Stimulated activated CD4-positive, alpha-beta T cell treated with anti-CD3 and anti-CD28 coated beads, TNF-alpha, amount 100 ng/mL, for 4 hours (primary cell): ENCODE data around the gene IKZF2.
"Not testable (repeated sequence)": the region's sequence is repeated elsewhere in the genome, so short reads cannot be mapped to it uniquely, and the experiment has no call there.

Source experiments
- DNase-seq, 3 experiments: peaks; one replicate each; pipeline ENCODE4 v3.0.0-alpha.2; 2020; ENCODE audit warnings: low read depth in 3 of 3

The IKZF2 gene

DNA sequence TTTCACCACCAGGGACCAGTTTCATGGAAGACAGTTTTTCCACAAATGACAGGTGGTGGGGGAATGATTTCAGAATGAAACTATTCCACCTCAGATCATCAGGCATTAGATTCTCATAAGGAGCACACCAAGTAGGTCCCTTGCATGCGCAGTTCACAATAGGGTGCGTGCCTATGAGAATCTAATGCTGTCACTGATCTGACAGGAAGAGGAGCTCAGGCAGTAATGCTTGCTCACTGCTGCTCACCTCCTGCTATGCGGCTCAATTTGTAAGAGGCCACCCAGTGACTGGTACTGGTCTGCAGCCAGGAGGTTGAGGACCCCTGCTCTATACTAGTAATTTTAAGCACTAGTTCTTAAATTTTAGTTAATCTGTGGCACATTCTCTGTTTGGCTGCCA lies 107.8 kb downstream of the IKZF2 start:
- DNase-seq = no peak

DNA sequence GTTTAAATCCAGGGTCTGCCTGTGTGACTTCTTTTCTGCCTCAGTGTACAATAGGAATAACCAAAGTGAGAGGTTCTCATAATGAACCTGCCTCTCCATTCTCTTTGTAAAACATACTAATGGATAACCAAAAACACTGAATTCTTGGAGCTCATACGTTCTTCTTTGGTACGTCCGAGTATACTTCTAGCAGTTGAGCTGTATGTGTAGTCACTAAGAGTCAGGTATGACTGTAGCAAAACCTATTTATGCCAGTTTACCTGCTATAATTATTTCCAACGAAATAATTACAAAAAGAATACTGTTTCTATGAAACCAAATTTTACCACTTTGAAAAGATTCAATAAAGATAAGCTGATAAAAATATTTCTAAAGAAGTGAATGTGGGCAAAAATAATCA lies 109.2 kb downstream of the IKZF2 start:
- no peak for DNase-seq

DNA sequence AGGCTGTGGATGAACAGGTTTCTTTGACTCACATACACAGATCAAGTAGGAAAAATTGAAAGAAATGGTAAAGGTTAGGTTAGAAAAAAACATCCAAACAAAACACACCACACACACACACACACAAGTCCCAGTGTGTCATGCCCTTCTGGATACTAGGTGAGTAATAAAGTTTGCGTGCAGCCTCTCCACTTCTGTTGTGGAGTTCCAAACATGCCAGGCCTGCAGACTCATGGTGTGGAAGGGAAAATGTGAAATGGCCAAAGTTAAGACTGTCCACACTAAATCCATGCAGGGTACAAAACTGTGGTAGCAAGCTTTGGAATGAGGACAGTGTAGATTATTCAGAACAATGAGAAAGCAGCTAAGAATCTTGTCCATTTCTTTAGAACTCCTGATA lies 114.6 kb downstream of the IKZF2 start:
- no peak for DNase-seq

DNA sequence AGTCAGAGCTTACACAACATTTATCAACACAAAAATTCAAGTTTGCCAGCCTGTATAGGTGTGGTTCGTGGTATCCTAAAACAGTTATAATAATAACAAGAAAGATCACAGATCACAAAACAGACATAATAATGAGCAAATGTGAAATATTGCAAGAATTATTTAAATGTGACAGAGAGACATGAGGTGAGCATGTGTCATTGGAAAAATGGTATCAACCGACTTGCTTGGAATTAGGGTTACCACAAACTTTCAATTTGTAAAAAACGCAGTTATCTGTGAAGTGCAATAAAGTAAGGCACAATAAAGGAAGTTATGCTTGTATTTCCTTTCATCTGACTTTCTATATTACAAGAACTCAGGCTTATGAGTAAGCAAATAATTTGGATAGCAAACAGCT lies 116.8 kb downstream of the IKZF2 start:
- no peak for DNase-seq

DNA sequence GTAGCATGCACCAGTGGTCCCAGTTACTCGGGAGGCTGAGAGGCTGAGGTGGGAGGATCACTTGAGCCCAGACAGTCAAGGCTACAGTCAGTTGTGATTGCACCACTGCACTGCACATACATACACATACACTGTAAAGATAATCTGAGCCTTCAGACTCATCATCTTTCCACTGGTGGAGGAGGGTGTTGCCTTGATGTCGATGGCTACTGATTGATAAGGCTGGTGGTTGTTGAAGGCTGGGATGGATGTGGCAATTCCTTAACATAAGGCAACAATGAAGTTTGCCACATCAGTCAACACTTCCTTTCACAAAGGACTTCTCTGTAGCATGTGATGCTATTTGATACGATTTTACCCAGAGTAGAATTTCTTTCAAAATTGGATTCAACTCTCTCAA lies 118.8 kb downstream of the IKZF2 start:
- DNase-seq = no peak

DNA sequence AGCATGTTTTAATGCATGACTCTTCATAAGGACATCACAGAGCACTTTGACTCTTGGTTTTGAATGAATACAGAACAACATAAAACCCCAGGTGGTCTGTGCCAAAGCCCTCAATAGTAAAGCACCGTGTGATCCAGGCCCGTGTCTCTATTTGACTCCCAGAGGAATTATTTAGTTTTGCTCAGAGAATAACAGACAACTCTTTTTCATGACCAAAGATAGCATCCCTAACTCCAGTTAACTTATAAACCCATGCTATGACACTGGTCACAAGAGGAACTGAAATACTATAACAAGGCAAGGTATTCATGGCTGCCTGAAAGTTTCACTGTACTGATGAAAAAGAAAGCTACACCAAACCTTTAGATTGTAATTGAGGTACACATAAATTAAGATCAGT lies 128.4 kb downstream of the IKZF2 start:
- no peak for DNase-seq

DNA sequence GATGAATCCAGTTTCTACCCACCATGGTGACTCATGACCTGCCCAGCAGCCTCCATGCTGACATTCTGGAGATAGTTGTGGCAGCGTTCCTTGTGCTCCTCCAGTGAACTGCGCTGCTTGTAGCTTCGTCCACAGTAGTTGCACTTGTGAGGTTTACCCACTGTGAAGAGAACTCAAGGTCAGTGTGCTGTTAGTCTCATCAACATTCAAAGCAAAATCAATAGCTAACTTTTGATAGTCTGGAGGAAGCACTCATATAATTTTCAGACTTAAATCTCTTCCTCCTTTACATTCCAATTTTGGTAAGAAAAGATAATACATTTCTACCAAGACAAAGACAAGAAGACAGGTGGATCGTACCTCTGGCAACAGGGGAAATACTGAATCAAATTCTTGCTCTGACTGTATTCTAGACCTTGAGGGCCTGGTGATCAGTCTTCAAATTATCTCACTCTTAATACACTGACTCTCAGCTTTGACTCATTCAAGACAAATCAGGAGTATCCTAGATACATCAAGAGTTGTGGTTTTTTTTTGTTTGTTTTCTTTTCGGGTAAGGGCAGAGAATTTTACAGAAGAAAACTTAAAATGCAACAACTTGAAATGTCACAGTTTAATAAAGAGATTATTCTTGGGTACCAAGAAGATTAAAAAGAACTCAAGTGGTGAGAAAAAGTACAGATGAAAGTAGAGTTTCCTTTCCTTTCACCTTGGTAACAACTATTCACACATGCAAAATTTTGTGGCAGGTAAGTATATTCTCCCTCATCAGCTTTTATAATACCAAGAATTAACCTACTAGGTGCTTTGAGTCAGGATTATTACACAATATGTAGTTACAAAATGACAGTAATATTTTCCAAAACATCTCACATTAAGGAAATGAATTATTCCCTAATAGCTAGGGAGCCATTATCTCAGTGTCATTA lies 129.2 kb downstream of the IKZF2 start:
- no peak for DNase-seq

DNA sequence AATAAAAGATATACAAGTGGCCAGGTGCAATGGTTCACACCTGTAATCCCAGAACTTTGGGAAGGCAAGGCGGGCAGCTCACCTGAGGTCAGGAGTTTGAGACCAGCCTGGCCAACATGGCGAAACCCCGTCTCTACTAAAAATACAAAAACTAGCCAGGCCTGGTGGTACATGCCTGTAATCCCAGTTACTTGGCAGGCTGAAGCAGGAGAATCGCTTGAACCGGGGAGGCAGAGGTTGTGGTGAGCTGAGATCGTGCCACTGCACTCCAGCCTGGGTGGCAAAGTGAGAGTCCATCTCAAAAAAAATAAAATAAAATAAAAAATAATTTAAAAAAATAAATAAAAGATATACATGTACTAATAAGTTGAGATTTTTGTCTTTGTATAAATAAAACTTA lies 130.5 kb downstream of the IKZF2 start:
- DNase-seq = not testable (repeated sequence)

DNA sequence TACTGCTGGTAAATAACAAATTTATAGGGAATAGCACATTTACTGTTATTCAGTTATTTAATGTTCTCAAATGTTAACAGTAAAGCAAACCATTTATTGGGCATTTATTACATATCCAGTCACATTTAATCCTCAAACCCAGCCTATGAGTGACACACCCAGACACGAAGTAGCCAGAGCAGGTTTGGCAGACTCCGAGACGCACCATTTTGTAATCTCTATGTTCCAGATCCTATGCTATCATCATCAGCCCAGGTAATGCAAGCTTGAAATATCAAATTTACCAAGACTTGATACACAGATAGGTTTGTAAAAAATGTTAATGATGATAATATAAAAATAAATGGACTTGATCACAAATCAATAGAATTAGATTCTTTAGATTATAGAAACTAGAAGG lies 131.1 kb downstream of the IKZF2 start:
- DNase-seq = no peak

DNA sequence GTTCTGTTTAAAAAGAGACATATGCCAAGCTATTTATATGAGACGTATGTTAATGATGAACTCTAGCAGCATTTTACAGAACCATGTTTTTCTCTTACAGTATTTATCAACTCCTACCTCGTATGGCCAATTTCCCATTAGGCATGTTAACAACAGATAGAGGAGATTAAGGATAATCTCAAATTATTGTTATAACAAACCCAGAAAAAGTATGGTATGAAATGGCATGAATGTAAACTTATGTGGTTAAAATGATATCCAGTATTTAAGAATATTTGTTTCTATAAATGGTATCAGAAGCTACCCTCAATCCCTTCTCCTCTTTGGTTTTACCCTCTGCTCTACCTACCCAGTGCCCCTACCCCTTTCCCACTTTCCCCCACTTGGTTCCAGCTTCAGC lies 132.0 kb downstream of the IKZF2 start:
- DNase-seq = no peak

DNA sequence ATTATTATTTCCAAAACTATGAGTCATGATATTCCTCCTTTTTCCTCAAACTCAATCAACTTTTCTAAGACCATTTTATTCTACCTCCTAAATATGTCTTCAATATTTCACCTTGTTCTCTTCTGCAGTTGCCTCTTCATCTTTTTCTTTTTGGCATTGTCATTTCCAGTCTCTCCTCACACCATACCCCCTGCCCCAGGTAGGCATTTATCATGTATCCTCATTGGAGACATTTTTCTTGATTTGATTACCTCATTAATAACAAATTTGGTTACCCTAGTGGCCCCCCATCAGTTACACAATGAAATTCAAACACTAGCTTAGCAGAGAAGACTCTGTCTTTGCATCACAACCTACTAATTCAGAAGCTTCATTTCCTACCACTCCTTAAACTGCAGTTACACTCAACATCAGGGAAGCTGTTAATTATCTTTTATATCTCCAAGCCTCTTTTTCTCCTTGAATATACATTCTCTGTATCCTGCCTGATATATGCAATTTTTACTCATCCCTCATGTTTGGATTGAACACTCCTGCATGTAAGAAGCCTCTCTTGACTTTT lies 133.0 kb downstream of the IKZF2 start:
- DNase-seq = no peak

DNA sequence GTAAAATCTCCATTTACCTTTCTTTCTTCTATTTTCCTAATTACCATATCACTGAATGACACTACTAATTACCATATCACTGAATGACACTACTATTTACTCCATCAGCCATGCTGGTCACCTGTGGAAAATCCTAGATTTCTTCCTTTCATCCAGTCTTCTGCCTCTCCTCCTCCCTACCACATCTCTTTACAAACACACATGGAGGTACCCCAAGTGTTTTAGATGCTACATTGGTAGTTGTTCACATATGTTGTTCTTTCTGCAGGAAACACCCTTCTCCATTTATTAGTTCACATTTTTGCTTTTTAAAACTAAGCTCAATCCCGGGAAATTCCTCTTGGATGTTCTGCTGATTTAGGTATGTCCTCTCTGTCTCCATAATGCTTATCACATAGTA lies 134.0 kb downstream of the IKZF2 start:
- no peak for DNase-seq

DNA sequence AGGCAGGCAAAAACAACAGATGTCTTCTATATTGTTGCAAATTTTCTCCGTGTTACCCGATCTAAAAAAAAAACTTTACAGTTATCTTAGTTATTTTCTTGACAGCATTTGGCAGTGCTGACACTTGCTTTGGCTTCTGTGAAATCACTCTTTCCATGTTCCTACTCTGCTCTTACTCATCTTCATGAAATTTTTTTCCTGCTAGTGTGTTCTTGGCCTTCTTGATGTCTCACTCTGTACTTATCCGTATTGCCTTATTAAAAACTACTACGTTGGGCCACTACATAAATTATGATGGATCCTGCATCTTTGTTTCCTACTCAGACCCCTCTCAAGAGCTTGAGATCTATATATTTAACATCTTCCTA lies 134.4 kb downstream of the IKZF2 start:
- no peak for DNase-seq

DNA sequence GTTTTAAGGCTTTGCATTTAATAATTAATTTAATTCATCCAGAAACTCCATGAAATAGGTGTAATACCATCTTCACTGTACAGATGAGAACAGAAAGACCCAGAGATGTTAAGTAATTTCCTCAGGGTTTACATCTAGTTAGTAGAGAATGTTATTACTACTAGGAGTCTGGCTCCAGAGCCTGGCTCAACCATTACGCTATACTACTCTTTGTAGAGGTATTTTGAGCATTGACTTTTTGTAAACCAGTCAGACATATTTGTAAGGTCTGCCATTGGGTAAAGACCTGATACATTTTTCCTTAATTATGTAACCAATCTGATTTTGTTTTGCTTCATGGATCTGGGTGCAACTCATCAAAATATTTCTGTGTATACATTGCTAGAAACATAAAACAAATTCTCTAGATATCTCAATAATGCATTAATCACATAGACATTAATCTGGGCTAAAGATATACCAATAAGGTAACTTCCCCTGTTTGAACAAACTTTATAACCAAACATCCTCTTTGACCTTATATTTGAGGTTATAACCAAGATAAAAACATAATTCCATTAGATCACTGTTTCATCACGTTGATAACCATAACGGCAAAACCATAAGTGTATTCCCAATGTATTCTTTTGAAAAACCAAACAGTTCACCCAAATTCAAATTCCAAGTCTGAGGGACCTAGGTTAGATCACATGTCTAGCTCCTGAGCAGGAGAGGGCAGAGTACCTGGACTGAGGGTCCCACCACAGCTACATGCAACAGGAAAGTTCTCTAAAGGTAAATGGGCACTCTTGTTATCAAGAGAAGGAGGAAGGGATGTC lies 135.0 kb downstream of the IKZF2 start:
- no peak for DNase-seq

DNA sequence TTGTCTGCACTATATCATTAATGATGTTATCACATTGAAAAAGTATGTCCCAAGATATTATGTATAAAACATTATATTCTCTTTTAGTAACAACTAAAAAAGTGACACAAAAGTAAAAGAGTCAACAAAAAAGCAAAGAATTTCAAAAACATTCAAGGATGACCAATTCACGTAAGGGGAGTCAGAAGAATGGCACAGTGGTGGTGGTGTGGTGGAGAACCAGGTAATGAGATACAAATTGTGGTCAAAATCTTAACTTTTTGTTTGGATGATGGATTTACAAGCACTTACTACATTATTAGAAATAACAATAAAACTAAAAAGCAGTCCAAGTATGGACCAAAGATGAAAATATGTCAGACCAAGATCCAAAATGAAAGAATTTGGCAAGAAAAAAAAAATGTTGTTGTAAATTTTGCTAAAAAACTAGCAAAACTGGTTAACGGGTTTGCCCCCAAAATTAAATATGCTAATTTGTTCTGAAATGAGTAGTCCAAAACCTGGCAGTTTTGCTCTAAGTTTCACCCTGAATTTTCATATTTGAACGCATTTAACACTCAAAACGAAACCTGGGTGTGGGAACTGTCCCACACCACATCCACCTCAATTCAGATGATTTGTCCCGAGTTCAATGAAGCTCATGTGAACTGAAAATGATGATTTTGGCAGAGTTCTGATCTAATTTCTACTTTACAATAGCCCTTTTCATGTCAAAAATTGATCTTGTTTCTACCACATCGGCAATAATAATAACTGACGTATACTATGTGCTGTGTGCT lies 135.8 kb downstream of the IKZF2 start:
- no peak for DNase-seq

DNA sequence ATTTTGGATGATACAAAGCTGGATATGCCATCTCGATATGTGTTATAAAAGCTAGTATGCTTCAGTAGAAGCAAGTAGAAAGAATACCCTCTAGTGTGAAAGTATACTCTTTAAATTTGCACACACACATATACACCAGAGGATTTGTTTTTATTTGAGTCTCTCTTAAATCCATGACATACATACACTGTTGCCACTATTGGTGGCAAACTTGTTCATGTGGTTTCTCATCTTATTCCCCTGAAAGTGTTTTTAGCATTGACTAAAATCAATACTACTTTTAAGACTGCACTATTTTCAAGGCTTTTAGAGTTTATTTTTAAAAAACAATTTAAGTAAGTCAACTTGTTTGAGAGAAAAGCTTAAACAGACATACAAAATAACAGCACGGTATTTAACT lies 137.4 kb downstream of the IKZF2 start:
- DNase-seq = no peak

DNA sequence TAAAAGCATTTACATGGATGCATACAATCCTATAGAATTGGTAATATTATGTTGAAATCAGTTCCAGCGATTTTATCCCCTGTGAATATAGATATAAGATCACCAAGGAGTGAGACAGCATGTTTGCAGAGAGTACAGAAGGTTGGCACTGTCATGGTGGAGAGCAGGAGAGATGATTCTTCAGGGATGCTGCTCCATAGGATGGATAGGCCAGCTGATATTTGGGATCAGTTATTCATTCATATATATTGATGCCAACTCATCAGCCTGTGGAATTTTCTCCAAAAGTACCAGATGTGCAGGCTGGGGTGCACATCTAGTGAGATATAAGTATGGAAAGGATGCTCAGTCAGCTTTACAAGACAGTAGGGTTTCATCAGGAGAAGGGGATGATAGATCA lies 139.9 kb downstream of the IKZF2 start:
- no peak for DNase-seq

DNA sequence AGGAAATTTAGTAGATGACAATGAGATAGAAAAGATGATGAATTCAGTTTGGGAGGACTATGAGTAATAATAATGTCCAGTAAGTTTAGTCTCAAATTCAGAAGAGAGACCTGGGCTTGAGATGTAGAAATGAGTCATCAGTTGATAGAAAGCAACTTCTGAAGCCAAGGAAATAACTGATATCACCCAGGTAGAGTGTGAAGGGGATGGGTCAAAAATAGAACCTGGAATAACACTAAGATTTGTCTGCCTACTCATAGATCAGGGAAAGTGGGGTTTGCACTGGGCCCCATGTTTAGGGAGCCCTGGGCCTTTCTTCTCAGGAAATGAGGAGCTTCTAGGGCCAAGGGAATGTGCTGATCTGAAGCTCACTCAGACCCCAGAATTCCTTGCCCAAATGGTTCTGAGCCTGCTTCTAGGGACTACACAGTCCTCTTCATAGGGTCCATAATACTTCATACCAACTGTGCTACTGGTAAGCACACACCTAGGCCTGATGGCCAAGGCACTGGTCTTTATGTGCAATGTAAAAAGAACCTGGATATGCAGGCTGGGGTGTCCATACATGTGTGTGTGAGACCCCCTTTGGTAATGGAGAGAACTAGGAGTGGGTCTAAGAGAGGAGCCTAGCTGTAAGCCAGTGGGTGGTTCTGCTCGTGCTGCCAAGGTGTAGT lies 141.2 kb downstream of the IKZF2 start:
- DNase-seq = no peak

DNA sequence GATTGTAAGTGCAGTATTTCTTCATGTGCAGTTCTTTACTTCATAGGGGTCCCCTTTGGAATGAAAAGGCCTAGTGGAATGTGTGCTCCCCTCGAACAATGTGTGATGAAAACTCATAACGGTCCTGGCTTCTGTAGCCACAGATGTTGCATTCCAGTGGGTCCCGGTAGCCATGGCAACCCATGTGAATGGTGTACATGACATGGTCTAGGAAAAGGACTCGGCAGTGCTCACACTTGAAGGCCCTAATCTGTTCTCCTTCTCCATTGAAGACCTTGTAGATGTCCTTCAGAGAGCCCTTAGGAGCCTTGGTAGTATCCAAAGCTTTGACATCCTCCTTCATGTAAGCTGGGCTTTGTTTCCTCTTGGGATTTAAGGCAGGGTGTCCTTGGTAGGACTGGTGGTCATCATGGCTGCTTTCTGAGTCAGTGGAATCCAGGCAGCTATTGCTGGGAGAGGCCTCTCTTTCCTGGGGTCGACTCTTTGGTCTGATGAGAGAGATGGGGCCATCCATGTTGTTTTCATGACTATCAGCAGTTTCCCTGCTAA lies 144.0 kb downstream of the IKZF2 start:
- no peak for DNase-seq

DNA sequence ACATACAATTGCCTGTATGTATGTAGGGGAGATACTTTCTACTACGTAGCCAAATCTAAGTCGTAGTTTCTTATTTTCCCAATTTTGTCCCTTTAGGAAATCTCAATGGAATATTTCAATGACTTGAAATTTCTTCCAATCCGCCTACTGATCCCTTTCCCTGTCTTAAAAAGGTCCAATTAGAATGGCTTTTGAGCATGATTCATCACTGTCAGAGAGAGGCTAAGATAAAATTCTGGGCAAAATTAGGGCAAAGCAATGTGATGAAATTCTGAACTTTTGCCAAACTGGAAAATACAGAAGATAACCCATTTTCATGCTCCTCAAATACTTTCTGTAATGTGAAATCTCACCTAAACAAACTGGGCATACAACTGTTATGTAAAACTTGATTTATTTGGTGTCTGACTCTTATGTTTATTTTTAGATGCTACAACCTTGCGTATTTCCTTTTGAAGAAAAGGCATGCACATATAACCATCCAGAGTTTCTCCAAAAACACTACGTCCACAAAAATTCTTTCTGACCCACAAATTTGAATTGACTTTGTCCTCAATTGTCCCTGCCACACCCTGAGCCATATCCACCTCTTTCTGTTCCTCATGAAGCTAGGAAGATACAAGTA lies 147.1 kb downstream of the IKZF2 start:
- DNase-seq = no peak

DNA sequence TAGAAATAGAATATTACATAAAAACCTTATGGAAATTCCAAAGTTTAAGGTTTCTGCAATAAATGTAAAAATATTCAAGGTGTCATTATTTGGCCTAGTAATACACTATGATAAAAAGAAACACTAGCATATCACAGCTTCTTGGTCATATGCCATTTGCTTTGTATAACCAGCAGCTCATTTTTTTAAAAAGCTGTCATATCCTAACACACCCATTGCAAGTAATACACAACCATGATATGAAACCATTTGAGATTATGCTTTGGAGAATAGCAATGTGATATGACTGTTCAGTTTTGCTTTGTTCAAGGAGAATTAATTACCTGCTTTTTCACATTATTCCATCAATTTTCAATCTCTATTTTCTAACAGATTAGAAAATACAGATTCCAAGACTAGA lies 149.0 kb downstream of the IKZF2 start:
- no peak for DNase-seq
